Thyroid gland (tissue), 4 donors: ENCODE data around the gene SCG3. TPM values are rescaled to one million over a fixed set of nuclear protein-coding genes. Genes with fewer than 3 reads are reported as not detected.
A peak's percentile ranks its signal among the peaks of the same experiment; 100 is the strongest.

Experiments
- DNase-seq, 2 donors: peaks; one replicate each; pipeline ENCODE4 v3.0.0-alpha.2; 2019
- H3K27ac ChIP-seq, 3 donors: fragments of 200-600 bp; sonication (generic); 1 replicate in 2 of 3; 2 replicates in 1 of 3; pipeline ENCODE4 v1.5.1; 2016 to 2019; ENCODE audit warnings: mild to moderate bottlenecking in 1 of 3, moderate library complexity in 1 of 3
- H3K27me3 ChIP-seq: fragments of 200-600 bp; sonication (generic); one replicate; pipeline ENCODE4 v1.5.1; 2019
- H3K36me3 ChIP-seq, 2 donors: fragments of 200-600 bp; sonication (generic); one replicate each; pipeline ENCODE4 v1.5.1; 2016 to 2019
- H3K4me1 ChIP-seq, 2 donors: fragments of 200-600 bp; sonication (generic); one replicate each; pipeline ENCODE4 v1.5.1; 2017 to 2019
- H3K4me3 ChIP-seq, 3 donors: fragments of 200-600 bp; sonication (generic); replicated peaks in 1 of 3; 1 replicate in 2 of 3; 2 replicates in 1 of 3; pipeline ENCODE4 v1.5.1; 2016; ENCODE audit warnings: mild to moderate bottlenecking in 1 of 3
- H3K9me3 ChIP-seq: fragments of 200-600 bp; sonication (generic); one replicate; pipeline ENCODE4 v1.5.1; 2017
- CTCF ChIP-seq, 6 experiments: fragments of 200-600 bp in 3 of 6; fragments of 450-650 bp in 3 of 6; sonication (generic) in 3 of 6; IDR thresholded peaks; one replicate each; pipeline ENCODE4 v1.5.1; 2016 to 2019; ENCODE audit warnings: antibody characterized with exemption in 6 of 6, mild to moderate bottlenecking in 2 of 6, inconsistent platforms in 1 of 6, moderate library complexity in 1 of 6
- POLR2A ChIP-seq, 2 donors: fragments of 450-650 bp; IDR thresholded peaks; one replicate each; pipeline ENCODE4 v1.6.1; 2017; ENCODE audit warnings: antibody characterized with exemption in 2 of 2, mild to moderate bottlenecking in 2 of 2, moderate library complexity in 1 of 2
- WGBS, 2 donors: methylation state at CpG; one replicate each; pipeline ENCODE4 v1.1.5; 2017; 5-methylcytosine and 5-hydroxymethylcytosine counted together
- intact Hi-C: fragments of 100-400 bp; cut with DNase I; formaldehyde crosslinking; loops from one replicate; pipeline ENCODE4 v1.15.1; 2023
- total RNA-seq, 4 donors: library from RNA; depleted of rRNA; stranded (reverse); fragments of >200 nt; gene quantifications; one replicate each; pipeline ENCODE4 v1.2.3, GENCODE V29; 2016

The SCG3 gene
- total RNA-seq, 4 donors from 2014 or later, result 0.33 to 1.8 (median 0.52) TPM

GRCh38 chr15:51726302-51727073 lies 45.2 kb downstream of the SCG3 start:
- Histone ChIP-seq H3K27ac (no peak overlapping the region), H3K4me3 (no peak overlapping the region), H3K36me3 (no peaks in the 10 kb centered on the region), H3K4me1 (peaks cover 0 to 11% of the 10 kb centered on the region in 2 donors), H3K9me3 (no peaks in the 10 kb centered on the region), H3K27me3 (no peaks in the 10 kb centered on the region)
- WGBS, 2 donors, result 34 to 52% methylated on average over 3 to 5 of the region's 5 CpGs
- intact Hi-C loops, result no loop called here
- DNase-seq, result peak; percentile 43 to 61
- TF ChIP-seq POLR2A (IDR thresholded peaks at IDR 0.05) (no peak), CTCF (IDR thresholded peaks at IDR 0.05) (no peak)

- TF ChIP-seq POLR2A (IDR thresholded peaks at IDR 0.05) (no peak), CTCF (IDR thresholded peaks at IDR 0.05) (no peak)
- DNase-seq, result no peak
- intact Hi-C loops, result no loop called here
- no peaks in the 10 kb centered on the region for H3K27me3 ChIP-seq
- no peaks in the 10 kb centered on the region for H3K9me3 ChIP-seq
- 75 to 90% methylated on average over 4 of the region's 4 CpGs for WGBS, 2 donors
- H3K36me3 ChIP-seq, result no peaks in the 10 kb centered on the region
- peaks cover 0 to 15% of the 10 kb centered on the region in 2 donors for H3K4me1 ChIP-seq
- no peak overlapping the region for H3K4me3 ChIP-seq
- no peak overlapping the region for H3K27ac ChIP-seq
Observed at GRCh38 chr15:51727141-51727897, 46.0 kb downstream of the SCG3 start.

DNA sequence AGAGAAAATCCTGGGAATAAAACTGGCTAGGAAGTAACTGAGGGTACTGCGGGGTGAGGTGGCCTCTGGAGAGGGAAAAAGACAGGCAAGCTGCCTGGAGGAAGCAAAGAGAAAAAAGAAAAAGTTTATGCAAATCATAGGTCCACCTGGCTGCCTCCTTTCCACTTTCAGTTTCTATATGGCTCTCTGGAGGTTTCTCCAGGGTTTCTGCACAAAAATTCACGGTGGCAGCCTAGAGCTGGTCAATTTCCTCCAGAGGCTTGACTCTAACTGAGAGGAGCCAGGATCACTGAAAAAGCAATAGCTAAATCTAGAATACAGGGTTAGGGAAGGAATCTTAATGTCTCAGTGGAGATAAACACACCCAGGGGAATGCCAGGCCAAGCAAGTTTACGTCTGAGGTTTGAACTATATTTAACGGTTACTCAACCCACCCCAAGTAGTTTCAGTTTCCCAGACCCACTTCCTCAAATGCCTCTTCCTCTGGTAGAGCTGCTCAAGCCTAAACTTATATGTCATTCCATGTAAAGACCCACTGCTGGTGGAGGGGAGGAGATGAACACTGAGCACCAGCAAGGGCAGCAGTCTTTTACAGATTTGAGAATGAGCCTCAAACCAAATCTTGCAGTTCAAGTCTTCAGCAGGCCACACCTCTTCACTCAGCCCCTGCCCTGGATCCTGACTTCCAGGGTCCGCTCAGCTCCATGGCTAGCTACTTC lies 50.4 kb downstream of the SCG3 start:
- H3K36me3 ChIP-seq, result no peaks in the 10 kb centered on the region
- DNase-seq, result no peak
- 55 to 69% methylated on average over 5 of the region's 5 CpGs for WGBS, 2 donors
- H3K27me3 ChIP-seq, result no peaks in the 10 kb centered on the region
- no peak overlapping the region for H3K4me3 ChIP-seq
- H3K9me3 ChIP-seq, result no peaks in the 10 kb centered on the region
- peaks cover 7 to 17% of the 10 kb centered on the region in 2 donors for H3K4me1 ChIP-seq
- intact Hi-C loops, result no loop called here
- H3K27ac ChIP-seq, result peak overlapping the region; percentile 18 to 67 (median 50)
- no peak for TF ChIP-seq CTCF (IDR thresholded peaks at IDR 0.05)
- no peak for TF ChIP-seq POLR2A (IDR thresholded peaks at IDR 0.05)

GRCh38 chr15:51732646-51733045 lies 51.3 kb downstream of the SCG3 start:
- no peak for DNase-seq
- Histone ChIP-seq H3K4me1 (peaks cover 9 to 15% of the 10 kb centered on the region in 2 donors), H3K36me3 (no peaks in the 10 kb centered on the region), H3K27me3 (no peaks in the 10 kb centered on the region), H3K27ac (peak overlapping the region in 2 of 3 donors; percentile 50 to 67), H3K4me3 (no peak overlapping the region), H3K9me3 (no peaks in the 10 kb centered on the region)
- intact Hi-C loops, result no loop called here
- 81 to 89% methylated on average over 2 of the region's 2 CpGs for whole genome bisulfite sequencing, 2 donors
- TF ChIP-seq POLR2A (IDR thresholded peaks at IDR 0.05) (no peak), CTCF (IDR thresholded peaks at IDR 0.05) (no peak)
